SJSA1 (cell line): Measurements from ENCODE around the gene PNPLA7. TPM values are rescaled to one million over a fixed set of nuclear protein-coding genes. Genes with fewer than 3 reads are reported as not detected.

ENCODE experiments used
- DNase-seq, 2 experiments: peaks; one replicate each; pipeline ENCODE4 v3.0.0-alpha.2; 2015 to 2020; ENCODE audit warnings: low spot score in 2 of 2, low read depth in 1 of 2
- H3K27ac ChIP-seq: fragments of 250-450 bp; sonication (Bioruptor Pico); 2 replicates; pipeline ENCODE4 v1.5.1; 2020; ENCODE audit warnings: mild to moderate bottlenecking, moderate library complexity
- H3K27me3 ChIP-seq: fragments of 250-450 bp; sonication (Bioruptor Pico); replicated peaks from 2 replicates; pipeline ENCODE4 v1.5.1; 2020; ENCODE audit warnings: mild to moderate bottlenecking, moderate library complexity
- H3K36me3 ChIP-seq: fragments of 250-450 bp; sonication (Bioruptor Pico); 2 replicates; pipeline ENCODE4 v1.5.1; 2020; ENCODE audit warnings: mild to moderate bottlenecking
- H3K4me1 ChIP-seq: fragments of 250-450 bp; sonication (Bioruptor Pico); replicated peaks from 2 replicates; pipeline ENCODE4 v1.6.1; 2021; ENCODE audit warnings: mild to moderate bottlenecking
- H3K4me3 ChIP-seq: fragments of 250-450 bp; sonication (Bioruptor Pico); 2 replicates; pipeline ENCODE4 v1.5.1; 2020; ENCODE audit warnings: mild to moderate bottlenecking
- H3K9me3 ChIP-seq: fragments of 250-450 bp; sonication (Bioruptor Pico); replicated peaks from 2 replicates; pipeline ENCODE4 v1.5.1; 2020; ENCODE audit warnings: mild to moderate bottlenecking
- total RNA-seq: library from RNA; depleted of rRNA; stranded (reverse); fragments of >200 nt; shearing (Covaris generic); gene quantifications from 2 replicates; pipeline ENCODE4 v1.2.3, GENCODE V29; 2014

The PNPLA7 gene
- total RNA-seq, 1 experiment from 2014 or later, result 0.05 TPM

DNA sequence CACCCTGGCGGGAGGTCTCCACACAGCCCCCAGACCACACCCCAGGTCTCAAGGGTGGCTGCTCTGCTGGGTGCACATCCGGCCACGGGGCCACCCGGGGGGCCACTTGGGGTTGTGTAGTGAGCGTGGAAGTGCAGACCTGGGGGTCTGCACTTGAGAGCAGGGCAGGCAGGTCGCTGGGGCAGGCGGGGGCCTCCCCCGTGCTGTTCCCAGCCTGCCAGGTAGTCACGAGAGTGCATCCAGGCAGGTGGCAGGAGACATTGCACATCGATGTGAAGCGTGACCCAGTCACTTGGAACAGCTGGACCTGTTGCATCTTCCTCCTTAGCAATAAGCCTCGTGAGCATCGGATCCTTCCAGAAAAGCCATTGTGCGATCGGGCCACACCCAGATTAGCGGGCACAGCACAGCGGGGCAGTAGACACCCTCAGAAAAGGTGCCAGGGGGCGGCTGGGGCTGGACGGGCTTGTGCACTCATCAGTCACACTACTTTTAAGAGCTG is 104.2 kb downstream of the PNPLA7 start:
- Histone ChIP-seq H3K27me3 (peaks cover 9% of the 10 kb centered on the region), H3K9me3 (no peaks in the 10 kb centered on the region), H3K4me1 (peaks cover 9% of the 10 kb centered on the region), H3K27ac (no peak overlapping the region), H3K4me3 (no peak overlapping the region), H3K36me3 (peaks cover 10% of the 10 kb centered on the region)
- no peak for DNase-seq

DNA sequence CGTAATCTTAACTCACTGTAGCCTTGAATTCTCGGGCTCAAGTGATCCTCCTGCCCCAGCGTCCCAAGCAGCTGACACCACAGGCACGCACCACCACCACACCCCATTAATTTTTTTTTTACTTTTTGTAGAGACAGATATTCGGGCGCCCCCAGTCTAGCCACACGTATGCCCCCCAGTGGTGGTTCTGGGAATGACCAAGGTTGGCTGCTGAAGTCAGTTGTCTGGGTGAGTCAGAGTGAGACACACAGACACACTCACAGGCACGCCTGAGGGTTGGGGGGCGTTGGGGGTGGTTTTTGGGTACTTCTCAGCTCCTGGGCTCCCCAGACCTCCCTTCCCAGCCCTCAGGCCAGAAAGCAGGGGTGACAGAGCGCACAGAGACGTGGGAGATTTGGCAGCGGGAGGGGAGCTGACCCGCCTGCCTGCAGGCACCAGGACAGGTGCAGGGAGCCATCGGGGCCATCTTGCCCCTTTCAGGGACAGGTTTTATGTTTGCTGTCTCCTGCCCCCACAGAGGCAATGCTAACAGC is 104.9 kb downstream of the PNPLA7 start:
- H3K27ac ChIP-seq, result no peak overlapping the region
- peaks cover 9% of the 10 kb centered on the region for H3K4me1 ChIP-seq
- no peak overlapping the region for H3K4me3 ChIP-seq
- DNase-seq, result peak; percentile 68 to 76
- H3K9me3 ChIP-seq, result no peaks in the 10 kb centered on the region
- H3K36me3 ChIP-seq, result peaks cover 10% of the 10 kb centered on the region
- H3K27me3 ChIP-seq, result peaks cover 9% of the 10 kb centered on the region

DNA sequence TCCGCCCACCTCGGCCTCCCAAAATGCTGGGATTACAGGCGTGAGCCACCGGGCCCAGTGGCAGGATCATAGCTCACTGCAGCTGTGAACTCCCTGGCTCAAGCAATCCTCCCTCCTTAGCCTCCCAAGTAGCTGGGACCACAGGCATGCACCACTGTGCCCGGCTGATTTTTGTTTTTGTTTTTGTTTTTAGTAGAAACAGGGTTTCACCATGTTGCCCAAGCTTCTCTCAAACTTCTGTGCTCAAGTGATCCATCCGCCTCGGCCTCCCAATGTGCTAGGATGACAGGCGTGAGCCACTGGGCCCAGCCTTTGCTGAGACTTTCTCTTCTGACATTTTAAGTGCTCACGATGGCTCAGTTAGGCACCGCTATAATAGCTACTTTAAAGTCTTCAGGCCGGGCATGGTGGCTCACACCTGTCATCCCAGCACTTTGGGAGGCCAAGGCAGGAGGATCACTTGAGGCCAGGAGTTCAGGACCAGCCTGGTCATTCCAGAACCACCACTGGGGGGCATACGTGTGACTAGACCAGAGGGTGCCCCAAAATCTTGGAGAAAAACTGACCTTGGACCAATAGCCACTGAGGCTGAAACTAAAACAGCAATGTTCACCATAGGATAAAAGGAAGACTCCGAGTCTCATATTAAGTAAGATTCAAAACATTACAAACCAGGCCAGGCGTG is 106.0 kb downstream of the PNPLA7 start:
- Histone ChIP-seq H3K4me3 (no peak overlapping the region), H3K4me1 (peaks cover 9% of the 10 kb centered on the region), H3K27ac (no peak overlapping the region), H3K9me3 (no peaks in the 10 kb centered on the region), H3K27me3 (peaks cover 9% of the 10 kb centered on the region), H3K36me3 (peaks cover 3% of the 10 kb centered on the region)
- DNase-seq, result no peak

DNA sequence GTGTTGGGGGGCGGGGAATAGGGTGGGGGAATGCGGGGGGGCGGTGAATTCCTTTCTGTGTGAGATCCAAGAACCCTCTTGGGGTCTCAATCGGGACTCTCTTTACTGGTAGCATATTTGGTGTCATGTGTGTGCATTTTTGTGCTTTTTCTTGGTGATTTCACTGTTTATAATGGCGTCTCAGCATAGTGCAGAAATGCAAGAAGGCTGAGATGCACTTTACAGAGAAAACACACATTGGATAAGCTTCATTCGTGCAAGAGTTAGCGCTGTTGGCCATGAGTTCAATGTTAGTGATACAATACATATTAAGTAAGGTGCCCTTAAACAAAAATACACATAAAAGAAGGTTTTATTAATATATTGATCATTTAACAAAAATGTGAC is 108.3 kb downstream of the PNPLA7 start:
- no peaks in the 10 kb centered on the region for H3K9me3 ChIP-seq
- H3K27me3 ChIP-seq, result peaks cover 9% of the 10 kb centered on the region
- H3K4me3 ChIP-seq, result no peak overlapping the region
- peaks cover 9% of the 10 kb centered on the region for H3K4me1 ChIP-seq
- H3K36me3 ChIP-seq, result no peaks in the 10 kb centered on the region
- no peak overlapping the region for H3K27ac ChIP-seq
- DNase-seq, result no peak

DNA sequence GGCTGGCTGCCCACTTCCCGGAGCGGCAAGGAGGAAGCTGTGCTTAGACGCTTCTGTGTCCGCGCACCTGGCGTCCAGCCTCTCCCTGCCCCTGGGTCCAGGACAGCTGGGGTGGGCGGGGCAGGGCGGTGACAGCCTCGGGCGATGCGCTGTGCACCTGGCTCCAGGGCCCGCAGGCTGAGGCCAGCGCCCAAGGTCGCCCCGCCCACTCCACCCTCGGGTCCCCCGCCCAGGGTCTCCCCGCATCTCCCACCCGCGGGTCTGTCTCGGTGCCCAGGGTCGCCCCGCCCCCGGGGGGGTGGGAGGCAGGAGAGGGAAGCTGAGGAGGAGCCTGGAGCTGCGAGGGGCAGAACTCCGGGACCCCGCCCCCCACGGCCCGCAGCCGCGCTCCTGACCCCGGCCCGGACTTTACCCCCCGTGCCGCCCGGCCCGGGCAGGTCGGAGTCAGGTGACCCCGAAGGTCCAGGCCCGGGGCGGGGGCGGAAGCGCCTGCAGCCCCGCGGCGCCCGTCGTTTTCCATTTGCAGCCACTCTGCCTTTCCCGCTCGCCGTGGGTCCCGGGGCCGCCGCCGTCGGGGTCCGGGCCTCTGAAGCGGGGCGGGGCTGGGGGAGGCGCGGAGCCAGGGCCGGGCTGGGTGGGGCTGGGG is 108.8 kb downstream of the PNPLA7 start, which contains the start of gene ENTPD8:
ENTPD8 (minus strand) TSS at position 69 of the 646 bp plus-strand sequence. CDS start 3,072 bp downstream, outside the sequence.
- no peaks in the 10 kb centered on the region for H3K9me3 ChIP-seq
- peaks cover 9% of the 10 kb centered on the region for H3K4me1 ChIP-seq
- H3K4me3 ChIP-seq, result no peak within 1 kb of the TSS
- no peak for DNase-seq
- no peak within 1 kb of the TSS for H3K27ac ChIP-seq
- peaks cover 9% of the 10 kb centered on the region for H3K27me3 ChIP-seq
- H3K36me3 ChIP-seq, result no peaks in the 10 kb centered on the region

DNA sequence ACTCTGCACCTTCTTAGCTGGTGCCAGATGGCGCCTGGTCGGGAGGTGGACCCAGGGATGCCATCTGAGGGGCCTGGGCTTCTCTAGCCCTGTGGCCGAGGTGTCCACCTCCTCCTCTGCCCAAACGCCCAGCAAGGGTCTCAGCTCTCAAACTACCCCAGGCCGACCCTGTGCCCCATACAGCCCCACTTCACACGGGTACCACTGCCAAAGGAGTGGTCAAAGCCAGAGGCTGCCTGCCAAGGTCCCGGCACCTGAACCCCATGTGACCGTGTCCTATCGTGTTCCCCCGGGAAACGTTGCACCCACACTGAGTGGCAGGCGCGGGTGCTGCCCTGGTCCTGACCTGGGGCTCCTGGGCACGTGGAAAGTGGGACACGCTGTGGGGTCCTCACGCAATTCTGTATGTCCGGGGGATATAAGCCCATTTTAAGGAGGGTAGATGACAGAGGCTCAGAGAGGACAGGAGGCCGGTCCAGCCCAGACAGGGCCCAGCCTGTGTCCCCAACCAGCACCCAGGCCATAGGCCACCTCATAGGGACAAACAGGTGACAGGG is 111.0 kb downstream of the PNPLA7 start:
- Histone ChIP-seq H3K4me3 (no peak overlapping the region), H3K9me3 (no peaks in the 10 kb centered on the region), H3K36me3 (no peaks in the 10 kb centered on the region), H3K27me3 (peaks cover 9% of the 10 kb centered on the region), H3K4me1 (peaks cover 13% of the 10 kb centered on the region), H3K27ac (no peak overlapping the region)
- no peak for DNase-seq

DNA sequence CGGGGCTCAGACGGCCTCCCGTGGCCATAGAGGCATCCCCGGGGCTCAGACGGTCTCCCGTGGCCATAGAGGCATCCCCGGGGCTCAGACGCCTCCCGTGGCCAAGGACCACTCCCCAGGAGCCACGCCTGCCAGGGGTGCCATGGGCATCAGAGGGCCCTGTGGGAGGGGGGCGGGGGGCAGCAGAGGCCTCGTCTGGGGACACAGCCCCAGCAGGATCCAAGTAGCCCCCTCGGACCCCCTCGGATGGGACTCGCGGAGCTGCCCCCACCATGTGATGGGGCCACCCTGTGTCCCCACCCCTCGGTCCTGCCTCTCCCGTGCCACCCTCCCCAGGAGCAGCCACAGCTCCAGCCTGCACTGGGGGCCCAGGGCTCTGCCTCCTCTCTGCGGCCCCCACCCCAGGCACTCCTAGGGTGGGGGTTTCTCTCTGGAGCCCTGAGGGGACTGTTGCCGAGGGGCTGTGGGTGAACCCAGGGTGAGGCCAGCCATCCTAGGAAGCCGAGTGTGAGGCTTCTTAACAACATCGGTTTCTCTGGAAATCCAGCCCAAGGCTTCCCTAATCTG is 111.5 kb downstream of the PNPLA7 start:
- no peak overlapping the region for H3K4me3 ChIP-seq
- H3K9me3 ChIP-seq, result no peaks in the 10 kb centered on the region
- peaks cover 9% of the 10 kb centered on the region for H3K27me3 ChIP-seq
- H3K36me3 ChIP-seq, result no peaks in the 10 kb centered on the region
- DNase-seq, result no peak
- H3K4me1 ChIP-seq, result peaks cover 13% of the 10 kb centered on the region
- H3K27ac ChIP-seq, result no peak overlapping the region

DNA sequence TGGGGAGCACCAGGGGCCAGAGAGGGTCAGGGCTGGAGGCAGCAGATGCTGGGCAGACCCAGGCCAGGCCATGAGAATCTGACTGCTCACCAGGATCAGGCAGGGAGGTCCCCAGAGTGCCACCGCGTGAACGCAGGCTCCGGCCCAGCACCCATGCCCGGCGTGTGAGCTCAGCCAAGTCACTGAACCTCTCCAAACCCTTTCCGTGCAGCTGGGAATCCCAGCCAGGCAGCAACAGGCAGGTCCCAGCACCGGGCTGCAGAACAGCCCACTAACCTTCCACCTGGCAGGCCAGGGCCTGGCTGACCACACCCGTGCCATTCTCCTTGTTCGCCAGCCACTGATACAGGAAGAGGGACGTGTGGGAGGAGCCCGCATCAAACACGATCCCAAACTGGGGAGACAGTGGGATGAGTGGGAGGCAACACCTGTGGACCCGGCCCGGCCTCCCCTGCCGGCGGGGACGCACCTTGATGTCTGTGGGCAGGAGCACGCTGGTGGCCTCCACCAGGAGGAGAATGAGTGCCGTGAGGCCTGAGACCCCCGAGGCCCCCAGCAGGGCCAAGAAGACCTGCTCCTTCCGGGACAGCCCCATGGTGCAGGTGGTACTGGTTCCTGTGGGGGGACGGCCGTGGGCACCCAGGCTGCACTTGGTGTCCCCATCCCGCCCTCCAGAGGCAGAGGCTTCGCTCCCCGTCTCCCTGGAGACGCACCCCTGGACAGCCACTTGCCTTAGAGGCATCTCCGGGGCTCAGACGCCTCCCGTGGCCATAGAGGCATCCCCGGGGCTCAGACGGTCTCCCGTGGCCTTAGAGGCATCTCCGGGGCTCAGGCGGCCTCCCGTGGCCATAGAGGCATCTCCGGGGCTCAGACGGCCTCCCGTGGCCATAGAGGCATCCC is 112.3 kb downstream of the PNPLA7 start:
- Histone ChIP-seq H3K36me3 (no peaks in the 10 kb centered on the region), H3K9me3 (no peaks in the 10 kb centered on the region), H3K27ac (no peak overlapping the region), H3K4me3 (no peak overlapping the region), H3K4me1 (peaks cover 13% of the 10 kb centered on the region), H3K27me3 (peaks cover 7% of the 10 kb centered on the region)
- no peak for DNase-seq

DNA sequence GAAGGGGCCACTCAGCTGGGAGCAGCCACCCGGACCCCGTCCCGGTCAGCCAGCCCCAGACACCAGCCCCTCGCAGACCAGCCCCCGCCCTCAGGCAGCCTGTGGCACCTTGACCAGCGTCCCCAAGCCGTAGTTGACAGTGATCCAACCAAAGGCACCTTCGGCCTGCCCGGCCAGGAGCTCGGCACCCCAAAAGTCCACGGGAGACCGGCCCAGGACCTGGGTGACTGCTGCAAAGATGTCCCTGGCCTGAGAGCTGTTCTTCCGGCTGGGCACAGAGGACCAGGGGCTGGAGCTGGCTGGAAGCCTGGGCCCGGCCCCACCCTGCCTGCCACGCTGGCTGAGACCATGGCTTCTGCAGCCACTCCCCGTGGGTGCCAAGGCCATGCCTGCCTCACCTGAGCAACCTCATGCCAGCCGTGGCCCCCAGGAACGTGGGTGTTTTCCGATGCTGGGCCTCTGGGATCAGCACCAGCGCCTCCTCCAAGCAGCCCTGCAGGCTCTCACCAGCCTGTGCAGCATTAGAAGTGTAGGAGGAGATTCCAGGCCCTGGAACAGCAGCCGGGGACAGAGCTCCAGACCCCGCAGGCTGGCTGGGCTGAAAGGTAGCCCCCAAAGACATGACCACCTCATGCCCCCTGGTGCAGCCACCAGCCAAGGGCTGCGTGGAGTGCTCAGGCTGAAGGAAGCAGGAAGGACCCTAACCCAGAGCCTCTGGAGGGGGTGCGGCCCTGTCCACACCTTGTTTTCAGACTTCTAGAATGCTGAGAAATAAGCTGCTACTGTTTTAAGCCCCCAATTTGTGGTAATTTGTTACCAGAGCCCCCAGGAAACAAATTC is 113.2 kb downstream of the PNPLA7 start:
- peaks cover 1% of the 10 kb centered on the region; the same call in 1 of the 2 replicates for H3K27me3 ChIP-seq
- no peak overlapping the region for H3K27ac ChIP-seq
- peaks cover 13% of the 10 kb centered on the region for H3K4me1 ChIP-seq
- no peaks in the 10 kb centered on the region for H3K36me3 ChIP-seq
- DNase-seq, result no peak
- no peaks in the 10 kb centered on the region for H3K9me3 ChIP-seq
- H3K4me3 ChIP-seq, result no peak overlapping the region

DNA sequence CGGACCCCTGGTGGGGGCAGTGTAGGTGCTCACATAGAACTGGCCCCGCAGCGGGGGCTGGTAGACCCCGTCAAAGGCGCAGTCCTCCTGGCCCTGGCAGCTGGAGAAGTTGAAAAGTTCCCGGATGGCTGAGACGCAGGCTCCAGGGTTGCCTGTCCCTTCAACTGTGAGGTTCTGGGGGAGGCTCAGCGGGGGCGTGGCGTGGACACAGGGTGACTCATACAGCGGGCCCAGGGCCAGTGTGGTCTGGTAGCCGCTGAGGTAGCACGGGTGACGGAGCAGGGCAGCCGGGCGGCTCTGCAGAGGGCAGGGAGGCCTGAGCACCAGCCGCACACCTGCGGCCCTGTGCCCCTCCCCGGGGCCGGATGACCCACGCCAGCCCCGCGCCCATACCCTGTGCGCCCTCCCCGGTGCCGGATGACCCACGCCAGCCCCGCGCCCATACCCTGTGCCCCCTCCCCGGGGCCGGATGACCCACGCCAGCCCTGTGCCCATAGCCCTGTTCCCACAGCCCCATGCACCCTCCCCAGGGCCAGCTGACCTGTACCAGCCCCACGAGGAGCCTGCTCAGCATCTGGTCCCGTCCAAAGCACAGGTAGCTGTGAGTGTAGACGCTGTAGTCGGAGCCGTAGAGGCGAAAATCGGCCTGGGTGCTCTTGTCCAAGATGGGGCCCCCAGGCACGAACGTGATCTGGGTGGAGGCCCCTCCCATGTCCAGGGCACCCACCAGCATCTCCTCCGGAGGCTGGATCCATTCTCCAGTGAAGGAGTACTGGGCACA is 114.0 kb downstream of the PNPLA7 start:
- Histone ChIP-seq H3K27ac (no peak overlapping the region), H3K4me3 (no peak overlapping the region), H3K4me1 (peaks cover 8% of the 10 kb centered on the region), H3K27me3 (no peaks in the 10 kb centered on the region), H3K36me3 (no peaks in the 10 kb centered on the region), H3K9me3 (no peaks in the 10 kb centered on the region)
- peak; percentile 59 to 89 for DNase-seq

DNA sequence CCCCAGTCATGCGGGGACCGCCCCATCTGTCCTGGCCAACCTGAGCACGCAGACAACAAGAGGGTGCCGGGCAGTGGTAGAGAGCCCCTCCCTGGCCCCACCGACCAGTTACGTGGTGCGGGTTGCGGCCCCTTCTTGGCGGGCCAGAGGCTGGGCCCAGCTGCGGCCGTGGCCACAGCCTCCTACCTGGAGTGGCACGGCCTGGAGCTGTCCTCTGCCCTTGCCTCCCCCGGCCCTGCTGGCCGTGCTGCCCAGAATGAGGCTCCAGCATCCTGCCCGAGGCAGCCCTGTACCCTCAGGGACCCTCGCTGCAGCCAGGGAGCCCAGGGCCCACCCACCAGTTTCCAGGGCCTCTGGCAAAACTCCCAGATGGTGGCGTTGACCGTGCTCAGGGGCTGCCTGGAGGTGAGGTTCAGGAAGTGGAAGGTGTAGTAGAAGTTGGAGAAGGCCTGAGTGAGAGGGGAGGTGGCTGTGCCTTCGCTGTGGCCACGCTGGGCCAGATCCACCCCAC is 114.8 kb downstream of the PNPLA7 start:
- no peaks in the 10 kb centered on the region for H3K36me3 ChIP-seq
- H3K4me3 ChIP-seq, result no peak overlapping the region
- H3K9me3 ChIP-seq, result no peaks in the 10 kb centered on the region
- DNase-seq, result no peak
- no peak overlapping the region for H3K27ac ChIP-seq
- H3K27me3 ChIP-seq, result no peaks in the 10 kb centered on the region
- H3K4me1 ChIP-seq, result peaks cover 8% of the 10 kb centered on the region
